ENCODE results near the gene DDX4. TPM values are rescaled to one million over a fixed set of nuclear protein-coding genes. Genes with fewer than 3 reads are reported as not detected.
"Not testable (repeated sequence)": the region's sequence is repeated elsewhere in the genome, so short reads cannot be mapped to it uniquely, and the experiment has no call there.

Gene DDX4
- total RNA-seq, 2 donors from 2014 or later: 34.9 TPM; not detected in 1

DNA sequence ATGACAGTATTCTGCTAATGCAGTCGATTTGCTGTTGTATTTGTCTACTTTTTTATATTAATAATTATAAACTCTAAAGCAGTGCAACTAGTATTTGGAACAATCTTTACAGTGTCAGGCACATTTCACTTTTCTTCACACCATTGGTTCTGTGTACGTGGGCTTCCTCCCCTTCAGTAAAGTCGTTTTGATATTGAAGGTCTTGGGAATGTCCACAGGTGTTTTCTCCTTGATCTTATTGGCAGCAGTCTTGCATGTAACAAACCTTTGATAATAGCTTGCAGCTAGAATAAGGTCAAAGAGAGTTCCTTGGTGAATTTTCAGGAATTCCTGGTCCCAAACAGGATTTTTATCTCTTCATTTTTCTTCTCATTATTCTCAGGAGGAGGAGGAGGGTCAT is 12.2 kb downstream of the DDX4 start:
- intact Hi-C loops (cut with DNase I): no loop called here
- Histone ChIP-seq H3K4me1 (replicated peaks) (no peaks in the 10 kb centered on the region), H3K27me3 (replicated peaks; ENCODE audit: insufficient read depth) (no peaks in the 10 kb centered on the region), H3K36me3 (no peaks in the 10 kb centered on the region), H3K9me3 (no peaks in the 10 kb centered on the region), H3K27ac (no peak overlapping the region), H3K4me3 (no peak overlapping the region)
- WGBS: 48% methylated on average over 3 of the region's 3 CpGs
- no peak for DNase-seq (ENCODE audit: low spot score)
- TF ChIP-seq POLR2AphosphoS5 (IDR thresholded peaks at IDR 0.05): no peak
- TF ChIP-seq, protein P1, sequence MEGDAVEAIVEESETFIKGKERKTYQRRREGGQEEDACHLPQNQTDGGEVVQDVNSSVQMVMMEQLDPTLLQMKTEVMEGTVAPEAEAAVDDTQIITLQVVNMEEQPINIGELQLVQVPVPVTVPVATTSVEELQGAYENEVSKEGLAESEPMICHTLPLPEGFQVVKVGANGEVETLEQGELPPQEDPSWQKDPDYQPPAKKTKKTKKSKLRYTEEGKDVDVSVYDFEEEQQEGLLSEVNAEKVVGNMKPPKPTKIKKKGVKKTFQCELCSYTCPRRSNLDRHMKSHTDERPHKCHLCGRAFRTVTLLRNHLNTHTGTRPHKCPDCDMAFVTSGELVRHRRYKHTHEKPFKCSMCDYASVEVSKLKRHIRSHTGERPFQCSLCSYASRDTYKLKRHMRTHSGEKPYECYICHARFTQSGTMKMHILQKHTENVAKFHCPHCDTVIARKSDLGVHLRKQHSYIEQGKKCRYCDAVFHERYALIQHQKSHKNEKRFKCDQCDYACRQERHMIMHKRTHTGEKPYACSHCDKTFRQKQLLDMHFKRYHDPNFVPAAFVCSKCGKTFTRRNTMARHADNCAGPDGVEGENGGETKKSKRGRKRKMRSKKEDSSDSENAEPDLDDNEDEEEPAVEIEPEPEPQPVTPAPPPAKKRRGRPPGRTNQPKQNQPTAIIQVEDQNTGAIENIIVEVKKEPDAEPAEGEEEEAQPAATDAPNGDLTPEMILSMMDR (IDR thresholded peaks at IDR 0.05): no peak
- TF ChIP-seq POLR2A (IDR thresholded peaks at IDR 0.05): no peak

DNA sequence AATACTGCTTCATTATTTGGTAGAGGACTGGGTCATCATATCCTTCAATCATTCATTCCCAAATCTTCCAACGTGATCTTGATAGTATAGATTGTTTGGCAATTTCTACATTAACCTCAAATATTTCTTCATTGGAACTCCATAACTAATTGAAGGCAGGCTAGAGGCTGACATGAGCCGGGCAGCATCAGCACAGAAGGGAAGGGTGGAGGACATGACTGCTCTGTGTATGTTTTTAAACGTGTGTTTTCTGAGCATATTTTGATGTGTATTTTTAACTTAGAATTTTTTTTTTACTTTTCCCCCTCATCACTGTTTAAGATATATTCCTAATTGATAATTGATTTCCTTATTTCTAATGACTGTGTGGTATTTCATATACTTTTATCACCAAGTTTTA is 12.6 kb downstream of the DDX4 start:
- H3K4me3 ChIP-seq: no peak overlapping the region
- H3K27me3 ChIP-seq (replicated peaks; ENCODE audit: insufficient read depth): no peaks in the 10 kb centered on the region
- 81% methylated on average over 3 of the region's 3 CpGs for WGBS
- no peak for DNase-seq (ENCODE audit: low spot score)
- no peaks in the 10 kb centered on the region for H3K4me1 ChIP-seq (replicated peaks)
- no peaks in the 10 kb centered on the region for H3K9me3 ChIP-seq
- no peak overlapping the region for H3K27ac ChIP-seq
- TF ChIP-seq POLR2A (IDR thresholded peaks at IDR 0.05) (no peak), POLR2AphosphoS5 (IDR thresholded peaks at IDR 0.05) (no peak)
- TF ChIP-seq, protein P1 (IDR thresholded peaks at IDR 0.05): no peak
- H3K36me3 ChIP-seq: no peaks in the 10 kb centered on the region
- intact Hi-C loops (cut with DNase I): no loop called here

DNA sequence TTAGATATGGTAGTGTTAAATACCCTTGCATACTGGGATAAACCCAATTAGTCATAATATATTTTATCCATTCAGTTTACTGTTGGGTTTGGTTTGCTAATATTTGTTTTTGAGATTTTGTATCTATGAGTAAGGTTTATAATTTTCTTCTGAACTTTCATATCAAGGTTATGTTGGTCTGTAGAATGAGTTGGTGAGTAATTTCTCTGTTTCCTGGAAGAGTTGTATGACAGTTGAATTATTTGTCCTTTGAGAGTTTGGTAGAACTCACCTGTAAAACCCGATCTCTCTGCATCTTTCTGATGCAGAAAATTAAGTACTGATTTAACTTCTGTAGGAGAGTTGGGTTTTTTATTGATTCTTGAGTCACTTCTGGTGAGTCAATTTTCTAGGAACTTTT is 20.4 kb downstream of the DDX4 start:
- H3K4me1 ChIP-seq (replicated peaks): no peaks in the 10 kb centered on the region
- H3K27ac ChIP-seq: no peak overlapping the region
- H3K36me3 ChIP-seq: no peaks in the 10 kb centered on the region
- no peak for TF ChIP-seq POLR2AphosphoS5 (IDR thresholded peaks at IDR 0.05)
- TF ChIP-seq, protein P1 (IDR thresholded peaks at IDR 0.05): no peak
- no peak for TF ChIP-seq POLR2A (IDR thresholded peaks at IDR 0.05)
- H3K4me3 ChIP-seq: no peak overlapping the region
- intact Hi-C loops (cut with DNase I): no loop called here
- no peaks in the 10 kb centered on the region for H3K27me3 ChIP-seq (replicated peaks; ENCODE audit: insufficient read depth)
- DNase-seq (ENCODE audit: low spot score): no peak
- WGBS: 81% methylated on average over 1 of the region's 1 CpG
- no peaks in the 10 kb centered on the region for H3K9me3 ChIP-seq

DNA sequence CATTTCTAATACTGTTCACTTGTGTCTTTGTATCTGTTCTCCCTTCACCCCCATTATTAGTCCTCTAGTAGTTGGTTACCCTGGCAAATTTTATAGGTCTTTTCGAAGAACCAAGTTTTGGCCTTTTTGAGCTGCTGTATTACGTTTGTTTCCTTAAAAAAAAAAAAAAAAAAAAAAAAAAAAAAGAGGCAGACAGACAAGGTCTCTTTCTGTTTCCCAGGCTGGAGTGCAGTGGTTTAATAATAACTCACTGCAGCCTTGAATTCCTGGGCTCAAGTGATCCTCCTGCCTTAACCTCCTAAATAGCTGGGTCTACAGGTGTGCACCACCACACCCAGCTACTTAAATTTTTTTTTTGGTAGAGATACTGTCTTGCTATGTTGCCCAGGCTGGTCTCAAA is 20.9 kb downstream of the DDX4 start:
- TF ChIP-seq POLR2AphosphoS5 (IDR thresholded peaks at IDR 0.05) (no peak), POLR2A (IDR thresholded peaks at IDR 0.05) (no peak)
- TF ChIP-seq, protein P1 (IDR thresholded peaks at IDR 0.05): no peak
- no peak overlapping the region for H3K4me3 ChIP-seq
- no peak for DNase-seq (ENCODE audit: low spot score)
- 66% methylated on average over 2 of the region's 2 CpGs for WGBS
- H3K27me3 ChIP-seq (replicated peaks; ENCODE audit: insufficient read depth): no peaks in the 10 kb centered on the region
- no peaks in the 10 kb centered on the region for H3K4me1 ChIP-seq (replicated peaks)
- H3K27ac ChIP-seq: no peak overlapping the region
- no peaks in the 10 kb centered on the region for H3K36me3 ChIP-seq
- intact Hi-C loops (cut with DNase I): no loop called here
- no peaks in the 10 kb centered on the region for H3K9me3 ChIP-seq

DNA sequence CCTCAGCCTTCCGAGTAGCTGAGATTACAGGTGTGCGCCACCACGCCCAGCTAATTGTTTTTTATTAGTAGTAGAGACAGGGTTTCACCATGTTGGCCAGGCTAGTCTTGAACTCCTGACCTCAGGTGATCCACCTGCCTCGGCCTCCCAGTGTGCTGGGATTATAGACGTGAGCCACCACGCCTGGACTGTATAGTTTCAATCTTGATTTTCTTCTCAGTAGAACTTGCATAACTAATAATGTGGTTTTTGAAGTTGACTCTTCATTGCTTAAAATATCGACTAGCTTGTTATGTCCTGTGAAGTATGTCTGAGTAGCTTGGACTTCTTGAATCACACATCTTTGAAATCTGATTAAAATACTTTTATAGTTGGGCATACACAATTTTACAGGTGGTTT is 23.9 kb downstream of the DDX4 start:
- H3K27me3 ChIP-seq (replicated peaks; ENCODE audit: insufficient read depth); H3K9me3 ChIP-seq; H3K4me3 ChIP-seq; H3K4me1 ChIP-seq (replicated peaks); H3K27ac ChIP-seq; H3K36me3 ChIP-seq; DNase-seq (ENCODE audit: low spot score); intact Hi-C loops (cut with DNase I): not testable (repeated sequence)
- 86% methylated on average over 7 of the region's 7 CpGs for WGBS
